ENCODE data around the gene R3HDM4. TPM values are rescaled to one million over a fixed set of nuclear protein-coding genes. Genes with fewer than 3 reads are reported as not detected.

Gene R3HDM4
- total and polyA plus RNA-seq, 9 of the 15 experiments (the other 6 are each of a cell fraction or from before 2014, with no cell fraction given): 3.2 to 154 (median 59.0) TPM

DNA sequence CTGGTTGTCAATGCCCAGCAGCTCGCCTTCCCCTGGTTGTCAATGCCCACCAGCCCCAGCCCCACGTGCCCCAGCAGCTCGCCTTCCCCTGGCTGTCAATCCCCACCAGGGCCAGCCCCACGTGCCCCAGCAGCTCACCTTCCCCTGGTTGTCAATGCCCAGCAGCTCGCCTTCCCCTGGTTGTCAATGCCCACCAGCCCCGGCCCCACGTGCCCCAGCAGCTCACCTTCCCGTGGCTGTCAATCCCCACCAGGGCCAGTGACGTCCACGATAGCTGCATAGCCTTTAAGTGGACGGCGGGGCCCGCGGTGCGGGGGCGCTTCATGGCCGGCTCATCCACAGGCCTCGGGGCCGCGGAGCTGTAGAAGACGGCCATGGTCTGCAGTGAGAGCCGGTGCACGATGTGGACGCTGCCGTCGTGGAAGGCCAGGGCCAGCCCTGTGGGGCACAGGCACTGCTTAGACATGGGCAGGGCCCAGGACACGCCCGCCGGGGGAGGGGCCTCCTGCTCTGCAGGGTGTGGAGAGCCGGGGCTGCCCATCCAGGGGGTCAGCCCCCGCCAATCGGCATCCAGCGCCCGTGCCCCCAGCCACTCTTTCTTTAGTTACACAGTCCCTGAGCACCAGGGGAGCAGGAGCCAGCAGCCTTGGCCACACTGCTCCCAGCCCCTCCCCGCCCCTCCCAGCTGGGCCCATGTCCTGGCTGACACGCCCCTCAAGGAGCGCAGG lies 33.1 kb downstream of the R3HDM4 start (continued):
- TF ChIP-seq ZNF75A (CRISPR knock-in tag; IDR thresholded peaks at IDR 0.05) (no peak), ZNF133 (CRISPR knock-in tag; IDR thresholded peaks at IDR 0.05) (no peak), KHSRP (IDR thresholded peaks at IDR 0.05) (no peak), RFX5 (IDR thresholded peaks at IDR 0.05; ENCODE audit: low read depth, low read length) (no peak), UBTF (IDR thresholded peaks at IDR 0.05; ENCODE audit: borderline replicate concordance in 1 of 2, low read depth in 2 of 2, low read length in 2 of 2) (no peak)
- TF ChIP-seq, protein P1, sequence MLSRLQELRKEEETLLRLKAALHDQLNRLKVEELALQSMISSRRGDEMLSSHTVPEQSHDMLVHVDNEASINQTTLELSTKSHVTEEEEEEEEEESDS (CRISPR knock-in tag; IDR thresholded peaks at IDR 0.05): no peak

Data from K562 (cell line).